GM13977 (cell line): ENCODE results near the gene PPFIBP2.
A peak's percentile ranks its signal among the peaks of the same experiment; 100 is the strongest.

Experiments used
- DNase-seq: peaks from one replicate; pipeline ENCODE4 v3.0.0; 2012; ENCODE audit warnings: low spot score
- in situ Hi-C: fragments of 300-500 bp; cut with MboI; formaldehyde crosslinking; loops from one replicate; pipeline ENCODE4 v1.12.0; 2022; ENCODE audit warnings: low sequenced_read_pairs, low pct_unique_long_range_greater_than_20kb, mixed read lengths, inconsistent platforms; ENCODE audit not compliant: unreplicated experiment
- TF ChIP-seq, protein P1 (sequence below): IDR thresholded peaks from 2 replicates; pipeline ENCODE4 v1.5.1; 2012; ENCODE audit warnings: mild to moderate bottlenecking, control low read depth; ENCODE audit not compliant: insufficient read depth; ENCODE audit errors: extremely low read depth, missing control alignments

Gene PPFIBP2

DNA sequence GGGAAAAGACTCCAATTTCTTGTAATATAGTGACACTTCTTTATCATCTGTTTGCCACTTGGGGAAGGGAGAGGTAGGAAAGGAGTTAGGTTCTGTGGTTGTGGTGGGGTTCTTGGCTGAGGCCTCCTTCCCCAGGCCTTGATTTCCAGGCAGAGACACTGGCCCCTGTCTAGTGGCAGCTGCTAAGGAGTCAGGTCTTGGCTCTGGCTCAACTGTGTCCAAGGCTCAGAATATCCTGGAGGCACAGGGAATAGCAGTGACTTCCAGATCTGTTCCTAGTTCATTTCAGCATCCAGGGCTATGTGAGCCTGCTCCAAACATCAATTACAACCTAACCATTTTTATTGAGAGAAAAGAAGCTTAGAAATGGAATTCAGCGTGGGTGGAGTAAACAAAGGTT, 29.5 kb downstream of the PPFIBP2 start:
- in situ Hi-C loops = no loop called here
- no peak for DNase-seq
- TF ChIP-seq, protein P1, sequence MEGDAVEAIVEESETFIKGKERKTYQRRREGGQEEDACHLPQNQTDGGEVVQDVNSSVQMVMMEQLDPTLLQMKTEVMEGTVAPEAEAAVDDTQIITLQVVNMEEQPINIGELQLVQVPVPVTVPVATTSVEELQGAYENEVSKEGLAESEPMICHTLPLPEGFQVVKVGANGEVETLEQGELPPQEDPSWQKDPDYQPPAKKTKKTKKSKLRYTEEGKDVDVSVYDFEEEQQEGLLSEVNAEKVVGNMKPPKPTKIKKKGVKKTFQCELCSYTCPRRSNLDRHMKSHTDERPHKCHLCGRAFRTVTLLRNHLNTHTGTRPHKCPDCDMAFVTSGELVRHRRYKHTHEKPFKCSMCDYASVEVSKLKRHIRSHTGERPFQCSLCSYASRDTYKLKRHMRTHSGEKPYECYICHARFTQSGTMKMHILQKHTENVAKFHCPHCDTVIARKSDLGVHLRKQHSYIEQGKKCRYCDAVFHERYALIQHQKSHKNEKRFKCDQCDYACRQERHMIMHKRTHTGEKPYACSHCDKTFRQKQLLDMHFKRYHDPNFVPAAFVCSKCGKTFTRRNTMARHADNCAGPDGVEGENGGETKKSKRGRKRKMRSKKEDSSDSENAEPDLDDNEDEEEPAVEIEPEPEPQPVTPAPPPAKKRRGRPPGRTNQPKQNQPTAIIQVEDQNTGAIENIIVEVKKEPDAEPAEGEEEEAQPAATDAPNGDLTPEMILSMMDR = no peak

DNA sequence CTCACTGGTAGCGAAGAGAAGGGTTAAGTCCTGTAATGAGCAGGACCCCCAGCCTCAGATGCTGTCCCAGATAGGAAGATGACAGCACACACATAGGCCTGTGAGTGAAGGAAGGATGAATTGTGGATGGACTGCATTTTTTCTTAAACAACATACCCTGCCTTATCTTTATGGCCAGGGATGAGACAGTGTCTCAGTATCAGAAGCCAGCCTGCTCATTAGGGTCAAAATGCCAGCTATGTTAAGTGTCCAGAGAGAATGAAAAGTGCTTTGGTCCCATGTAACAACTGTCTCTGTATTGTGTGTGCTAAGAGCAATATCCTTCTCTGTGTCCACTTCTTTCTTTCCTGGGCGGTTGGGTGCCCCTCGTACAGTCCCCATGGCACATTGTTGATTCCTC, 30.2 kb downstream of the PPFIBP2 start:
- in situ Hi-C loops = no loop called here
- TF ChIP-seq, protein P1 = no peak
- DNase-seq = no peak

DNA sequence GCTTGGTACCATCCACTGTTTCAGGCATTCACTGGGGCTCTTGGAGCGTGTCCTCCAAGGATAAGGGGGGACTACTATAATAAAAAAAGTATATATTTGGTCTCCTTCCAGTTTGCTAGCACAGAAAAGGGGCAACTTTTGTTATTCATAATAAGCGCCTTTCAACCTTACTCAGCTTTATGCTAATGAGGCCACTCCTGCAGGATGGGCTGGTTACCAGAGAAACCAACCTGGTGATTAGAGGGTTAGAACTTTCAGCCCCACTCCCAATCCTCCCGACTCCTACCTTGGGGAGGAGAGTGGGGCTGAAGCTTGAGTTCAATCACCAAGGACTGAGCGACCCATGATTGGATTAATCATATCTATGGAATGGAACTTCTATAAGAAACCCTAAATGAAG, 31.8 kb downstream of the PPFIBP2 start:
- TF ChIP-seq, protein P1 = no peak
- no peak for DNase-seq
- in situ Hi-C loops = no loop called here

DNA sequence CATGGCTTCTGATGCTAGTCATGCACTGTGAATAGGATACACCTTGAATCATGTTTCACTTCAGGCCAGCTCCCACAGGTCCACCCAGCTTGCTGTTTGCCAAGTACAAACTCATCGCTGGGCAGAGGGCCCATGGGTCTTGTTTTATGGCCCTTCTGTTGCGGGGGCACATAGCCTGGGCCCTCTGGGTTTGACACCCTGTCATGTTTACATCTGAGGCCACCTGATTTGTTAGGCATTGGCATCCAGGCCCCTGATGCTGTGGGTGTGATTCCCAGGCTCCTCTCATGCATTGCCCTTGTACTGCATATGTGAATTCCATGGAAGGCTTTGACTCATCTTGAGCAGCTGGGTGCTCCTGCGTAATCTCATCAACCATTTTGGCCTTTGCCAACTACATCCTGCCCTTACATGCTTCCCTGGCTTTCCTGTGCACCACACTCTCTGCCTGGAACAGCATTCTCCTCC, 32.6 kb downstream of the PPFIBP2 start:
- no peak for DNase-seq
- TF ChIP-seq, protein P1 = no peak
- in situ Hi-C loops = no loop called here

DNA sequence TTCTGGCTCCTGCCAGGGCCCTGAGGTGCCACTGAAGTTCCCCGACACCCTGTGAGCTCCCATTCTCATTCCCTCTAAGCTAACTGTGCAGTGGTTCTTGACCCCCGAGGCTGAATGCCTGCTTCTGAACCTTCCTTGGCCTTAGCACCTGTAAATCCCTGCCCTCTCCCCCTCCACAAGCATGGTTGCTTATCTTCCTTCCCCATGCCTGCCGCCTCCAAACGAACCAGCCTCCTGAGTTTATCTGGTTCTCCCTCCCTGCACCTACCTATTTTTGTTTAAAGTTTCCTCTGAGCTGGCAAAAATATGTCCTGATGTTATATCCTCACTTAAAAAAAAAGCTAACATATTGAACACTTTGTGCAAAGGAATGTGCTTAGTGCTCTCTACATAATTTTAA, 33.9 kb downstream of the PPFIBP2 start:
- in situ Hi-C loops = no loop called here
- no peak for DNase-seq

DNA sequence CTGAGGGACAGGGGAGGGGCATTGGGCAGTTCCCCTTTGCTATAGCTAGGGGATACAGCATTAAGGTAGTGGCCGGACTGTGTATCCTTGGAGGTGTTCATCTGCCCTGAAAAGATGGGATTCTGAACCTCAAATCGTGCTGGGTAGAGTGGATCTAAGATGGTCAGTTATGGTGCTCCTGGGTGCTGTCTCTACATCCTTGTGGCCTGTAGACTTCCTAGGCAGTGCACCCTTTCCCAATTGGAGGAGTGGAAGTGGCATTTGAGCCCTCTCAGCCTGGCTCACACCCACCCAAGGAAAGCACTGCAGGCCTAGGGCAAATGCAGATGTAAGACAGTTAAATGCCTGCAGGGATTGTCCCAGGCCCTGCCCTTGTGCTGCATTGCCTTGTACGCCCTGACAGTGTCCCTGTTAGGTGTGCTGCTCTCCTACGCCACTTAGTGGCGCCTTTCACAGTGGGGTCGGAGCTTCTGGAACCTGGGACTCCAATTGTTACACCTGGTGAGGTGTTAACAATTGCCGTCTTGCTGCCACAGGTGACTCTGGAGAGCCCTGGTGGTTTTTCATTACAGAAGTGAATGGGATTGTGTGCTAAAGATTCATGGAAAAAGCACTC, 35.0 kb downstream of the PPFIBP2 start:
- DNase-seq = peak; percentile 28
- in situ Hi-C loops = no loop called here
- TF ChIP-seq, protein P1 = peak; percentile 73

More for the DNA sequence above, 33.9 kb downstream of the PPFIBP2 start:
- TF ChIP-seq, protein P1 = no peak
